ENCODE measurements around the gene RBMS3. TPM values are rescaled to one million over a fixed set of nuclear protein-coding genes. Genes with fewer than 3 reads are reported as not detected.

Gene RBMS3
- total and polyA plus RNA-seq, 12 donors, result 8.7 to 90.1 (median 51.2) TPM

GRCh38 chr3:29976871-29977270 is 696.0 kb downstream of the RBMS3 start:
- H3K36me3 ChIP-seq (replicated peaks in 1 of 2), result no peaks in the 10 kb centered on the region
- 81 to 90% (median 87%) methylated on average over 5 of the region's 5 CpGs for WGBS, 4 donors
- H3K27ac ChIP-seq, result no peak overlapping the region
- intact Hi-C loops (cut with DNase I), result no loop called here
- no peaks in the 10 kb centered on the region for H3K9me3 ChIP-seq (replicated peaks in 1 of 3)
- H3K4me1 ChIP-seq (replicated peaks in 1 of 2), result peaks cover 0 to 4% of the 10 kb centered on the region in 2 donors
- TF ChIP-seq CTCF (IDR thresholded peaks at IDR 0.05), result no peak
- TF ChIP-seq POLR2A (IDR thresholded peaks at IDR 0.05), result no peak
- H3K4me3 ChIP-seq, result no peak overlapping the region
- DNase-seq, result no peak
- no peaks in the 10 kb centered on the region for H3K27me3 ChIP-seq

- 64 to 76% (median 70%) methylated on average over 2 of the region's 2 CpGs for WGBS, 4 donors
- intact Hi-C loops (cut with DNase I), result no loop called here
- DNase-seq, result no peak
These were observed 696.5 kb downstream of the RBMS3 start for GRCh38 chr3:29977360-29977759.

GRCh38 chr3:29978036-29978435 is 697.2 kb downstream of the RBMS3 start:
- H3K27me3 ChIP-seq, result no peaks in the 10 kb centered on the region
- no peak for DNase-seq
- no peak overlapping the region for H3K4me3 ChIP-seq
- H3K9me3 ChIP-seq (replicated peaks in 1 of 3), result no peaks in the 10 kb centered on the region
- peaks cover 0 to 4% of the 10 kb centered on the region in 2 donors for H3K4me1 ChIP-seq (replicated peaks in 1 of 2)
- H3K27ac ChIP-seq, result no peak overlapping the region
- intact Hi-C loops (cut with DNase I), result no loop called here
- no peaks in the 10 kb centered on the region for H3K36me3 ChIP-seq (replicated peaks in 1 of 2)
- TF ChIP-seq CTCF (IDR thresholded peaks at IDR 0.05), result no peak
- TF ChIP-seq POLR2A (IDR thresholded peaks at IDR 0.05), result no peak

More at GRCh38 chr3:29977360-29977759, 696.5 kb downstream of the RBMS3 start:
- Histone ChIP-seq H3K27me3 (no peaks in the 10 kb centered on the region), H3K4me3 (no peak overlapping the region), H3K36me3 (replicated peaks in 1 of 2) (no peaks in the 10 kb centered on the region), H3K4me1 (replicated peaks in 1 of 2) (peaks cover 0 to 4% of the 10 kb centered on the region in 2 donors), H3K9me3 (replicated peaks in 1 of 3) (no peaks in the 10 kb centered on the region), H3K27ac (no peak overlapping the region)
- TF ChIP-seq CTCF (IDR thresholded peaks at IDR 0.05) (no peak), POLR2A (IDR thresholded peaks at IDR 0.05) (no peak)

- intact Hi-C loops (cut with DNase I), result no loop called here
- Histone ChIP-seq H3K27ac (no peak overlapping the region), H3K36me3 (replicated peaks in 1 of 2) (no peaks in the 10 kb centered on the region), H3K27me3 (no peaks in the 10 kb centered on the region), H3K4me3 (no peak overlapping the region), H3K4me1 (replicated peaks in 1 of 2) (no peaks in the 10 kb centered on the region), H3K9me3 (replicated peaks in 1 of 3) (no peaks in the 10 kb centered on the region)
- no peak for DNase-seq
- TF ChIP-seq CTCF (IDR thresholded peaks at IDR 0.05) (no peak), POLR2A (IDR thresholded peaks at IDR 0.05) (no peak)
These were observed 710.3 kb downstream of the RBMS3 start for GRCh38 chr3:29991198-29991597.
